GM19099 (cell line): ENCODE data around the gene KIAA1614.

Source experiments
- POLR2A ChIP-seq: IDR thresholded peaks from 3 replicates; pipeline ENCODE4 v1.6.1; 2011; ENCODE audit warnings: low read depth; ENCODE audit not compliant: insufficient read length; ENCODE audit errors: extremely low read depth

The KIAA1614 gene

GRCh38 chr1:180974236-180974635 lies 61.5 kb downstream of the KIAA1614 start:
- no peak for TF ChIP-seq POLR2A

GRCh38 chr1:180975551-180975950 lies 62.9 kb downstream of the KIAA1614 start:
- no peak for TF ChIP-seq POLR2A

- TF ChIP-seq POLR2A = no peak
Observed at GRCh38 chr1:180976191-180976590, 63.5 kb downstream of the KIAA1614 start.

- TF ChIP-seq POLR2A = no peak
Observed at GRCh38 chr1:180976732-180977357, 64.1 kb downstream of the KIAA1614 start.

- TF ChIP-seq POLR2A = no peak
Observed at GRCh38 chr1:180981596-180982387, 69.1 kb downstream of the KIAA1614 start.

- no peak for TF ChIP-seq POLR2A
Observed at GRCh38 chr1:180982422-180982821, 69.7 kb downstream of the KIAA1614 start.

- TF ChIP-seq POLR2A = no peak
Observed at GRCh38 chr1:180988253-180988752, 75.6 kb downstream of the KIAA1614 start.

- TF ChIP-seq POLR2A = no peak
Observed at GRCh38 chr1:180994262-180994661, 81.6 kb downstream of the KIAA1614 start.

GRCh38 chr1:180997843-180998504 lies 85.3 kb downstream of the KIAA1614 start:
- TF ChIP-seq POLR2A = no peak
